Measurements from ENCODE around the gene PPP1R2B.
"Not testable (repeated sequence)": the region's sequence is repeated elsewhere in the genome, so short reads cannot be mapped to it uniquely, and the experiment has no call there.

GRCh38 chr5:156848447-156848846 lies 1.6 kb upstream of the PPP1R2B start:
- not testable (repeated sequence) for TF ChIP-seq CTCF, EZH2 (IDR thresholded peaks at IDR 0.05)
